Left renal pelvis (tissue), 4 donors: Measurements from ENCODE around the gene TCF7L2. TPM values are rescaled to one million over a fixed set of nuclear protein-coding genes. Genes with fewer than 3 reads are reported as not detected.

Experiments used
- DNase-seq, 4 donors: peaks; one replicate each; pipeline ENCODE4 v3.0.0-alpha.2; 2013; ENCODE audit warnings: low read depth in 4 of 4, low spot score in 3 of 4
- polyA plus RNA-seq, 4 donors: library from polyadenylated mRNA; unstranded; fragments of 120-200 nt; gene quantifications; one replicate each; pipeline ENCODE4 v1.2.1, GENCODE V29; 2013; ENCODE audit not compliant: insufficient read length in 4 of 4

The TCF7L2 gene
- polyA plus RNA-seq, 4 donors = 41.2 to 52.3 (median 48.3) TPM

DNA sequence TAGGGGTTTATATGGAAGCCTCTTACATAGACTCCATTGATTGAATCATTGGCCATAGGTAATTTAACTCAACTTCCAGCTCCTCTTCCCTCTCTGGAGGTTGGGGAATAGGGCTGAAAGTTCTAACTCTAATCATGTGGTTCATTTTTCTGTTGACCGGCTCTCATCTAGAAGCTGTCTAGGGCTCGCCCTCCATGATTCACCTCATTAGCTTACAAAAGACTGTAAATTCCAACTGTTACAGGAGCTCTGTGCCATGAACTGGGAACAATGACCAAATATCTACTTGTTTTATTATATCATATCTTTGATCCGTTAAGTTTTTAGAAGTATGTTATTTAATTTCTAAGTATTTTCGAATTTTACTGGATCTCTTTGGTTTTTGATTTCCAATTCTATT, 263.0 kb downstream of the TCF7L2 start:
- no peak for DNase-seq

DNA sequence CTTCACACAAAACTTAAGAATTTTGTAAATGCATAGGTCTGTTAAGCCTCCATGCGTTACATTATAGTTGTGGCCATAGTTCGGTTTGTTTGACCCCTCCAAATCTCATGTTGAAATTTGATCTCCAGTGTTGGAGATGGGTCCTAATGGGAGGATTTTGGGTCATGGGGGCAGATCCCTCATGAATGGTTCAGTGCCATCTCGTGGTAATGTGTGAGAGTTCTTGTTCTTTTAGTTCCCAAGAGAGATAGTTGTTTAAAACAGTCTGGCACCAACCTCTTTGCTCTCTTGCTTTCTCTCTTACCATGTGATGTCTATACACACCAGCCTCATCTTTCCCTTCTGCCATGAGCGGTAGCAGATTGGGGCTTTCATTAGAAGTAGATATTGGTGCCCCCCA, 264.3 kb downstream of the TCF7L2 start:
- DNase-seq = no peak

DNA sequence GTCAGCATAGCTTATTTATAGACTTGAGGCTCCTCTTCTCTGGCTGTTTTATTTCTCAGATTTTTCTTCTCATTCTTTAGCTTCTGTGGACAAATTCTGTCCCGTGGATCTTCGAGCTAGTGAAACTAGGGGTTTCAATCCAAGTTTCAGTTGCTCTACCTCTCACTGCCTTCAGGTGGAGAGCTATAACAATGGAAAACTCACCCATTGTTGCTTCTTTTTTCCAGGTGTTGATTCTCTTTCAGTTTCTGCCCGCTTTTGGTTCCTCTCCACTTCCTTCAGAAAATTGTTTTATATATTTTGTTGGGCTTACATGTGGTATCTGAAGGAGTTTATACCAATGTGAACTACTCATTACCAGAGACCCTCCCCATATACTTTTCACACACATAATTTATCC, 266.1 kb downstream of the TCF7L2 start:
- no peak for DNase-seq
